AG08395 (cell line): ENCODE data around the gene SLC9A3.

Source experiments
- DNase-seq: peaks from one replicate; pipeline ENCODE4 v3.0.0; 2012; ENCODE audit warnings: mixed read lengths, low spot score

SLC9A3 gene

DNA sequence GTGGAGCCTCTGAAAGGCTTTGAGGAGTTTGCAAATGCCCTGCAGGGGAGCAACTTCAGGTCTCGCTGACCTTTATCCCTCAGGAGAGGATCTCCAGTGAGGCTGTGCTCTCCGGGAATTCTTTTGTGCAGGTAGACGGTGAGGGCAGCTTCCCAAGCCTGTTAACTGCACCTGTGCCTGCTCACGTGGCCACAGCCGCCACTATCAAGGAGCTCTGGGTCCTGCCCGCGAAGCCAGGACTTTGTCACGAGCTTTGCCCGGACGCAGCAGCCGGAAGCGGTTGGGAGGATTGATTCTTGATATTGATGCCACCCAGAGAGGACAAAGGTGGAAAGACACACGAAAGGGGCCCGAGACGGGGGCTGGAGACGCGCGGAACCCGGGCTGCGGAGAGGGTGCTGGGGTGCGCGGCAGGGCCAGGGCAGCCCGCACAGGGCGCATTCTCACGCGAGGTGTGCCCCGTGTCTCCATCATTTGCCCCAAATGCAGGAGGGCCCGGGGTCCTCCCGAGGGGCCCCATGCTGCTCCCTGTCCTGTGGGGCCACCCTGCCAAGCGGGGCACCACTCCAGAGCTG, 18.2 kb downstream of the SLC9A3 start:
- DNase-seq = no peak

DNA sequence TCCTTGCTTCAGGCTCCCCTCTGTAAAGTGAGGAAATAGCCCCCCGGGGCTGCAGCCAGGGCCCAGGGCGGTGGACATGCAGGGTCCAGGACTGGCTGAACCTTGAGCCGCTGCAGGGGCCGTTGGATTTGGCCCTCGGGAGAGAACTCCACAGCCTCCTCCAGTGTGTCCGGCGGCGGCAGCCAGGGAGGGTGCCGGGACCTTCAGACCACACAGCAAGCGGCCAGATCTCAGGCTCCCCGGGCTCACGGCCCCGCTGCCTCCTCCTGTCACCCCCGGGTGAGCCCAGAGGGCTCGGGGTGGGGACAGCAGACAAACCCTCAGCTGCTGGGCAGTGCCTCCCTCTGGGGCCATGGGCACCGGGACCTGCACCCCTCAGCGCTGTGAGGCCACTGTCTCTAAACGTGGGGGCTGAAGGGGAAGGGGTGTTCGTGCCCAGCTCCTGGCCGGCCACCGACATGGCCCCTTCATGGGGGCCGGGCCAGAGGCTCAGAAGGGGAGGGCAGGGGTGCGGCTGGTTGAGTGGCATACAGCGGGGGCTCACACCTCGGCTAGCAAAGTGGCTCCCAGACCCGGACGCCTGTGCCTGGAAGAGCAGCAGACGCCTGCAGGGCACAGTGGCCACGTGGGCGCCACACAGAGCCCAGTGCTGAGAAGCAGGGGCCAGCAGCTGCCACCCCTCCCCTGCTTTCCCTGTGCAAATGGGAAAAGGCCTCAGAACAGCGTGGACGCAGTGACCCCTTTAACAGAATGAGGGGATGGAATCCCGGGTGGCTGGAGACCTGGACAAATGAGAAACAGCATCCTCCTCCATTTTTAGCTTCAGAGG, 19.7 kb downstream of the SLC9A3 start:
- DNase-seq = no peak

DNA sequence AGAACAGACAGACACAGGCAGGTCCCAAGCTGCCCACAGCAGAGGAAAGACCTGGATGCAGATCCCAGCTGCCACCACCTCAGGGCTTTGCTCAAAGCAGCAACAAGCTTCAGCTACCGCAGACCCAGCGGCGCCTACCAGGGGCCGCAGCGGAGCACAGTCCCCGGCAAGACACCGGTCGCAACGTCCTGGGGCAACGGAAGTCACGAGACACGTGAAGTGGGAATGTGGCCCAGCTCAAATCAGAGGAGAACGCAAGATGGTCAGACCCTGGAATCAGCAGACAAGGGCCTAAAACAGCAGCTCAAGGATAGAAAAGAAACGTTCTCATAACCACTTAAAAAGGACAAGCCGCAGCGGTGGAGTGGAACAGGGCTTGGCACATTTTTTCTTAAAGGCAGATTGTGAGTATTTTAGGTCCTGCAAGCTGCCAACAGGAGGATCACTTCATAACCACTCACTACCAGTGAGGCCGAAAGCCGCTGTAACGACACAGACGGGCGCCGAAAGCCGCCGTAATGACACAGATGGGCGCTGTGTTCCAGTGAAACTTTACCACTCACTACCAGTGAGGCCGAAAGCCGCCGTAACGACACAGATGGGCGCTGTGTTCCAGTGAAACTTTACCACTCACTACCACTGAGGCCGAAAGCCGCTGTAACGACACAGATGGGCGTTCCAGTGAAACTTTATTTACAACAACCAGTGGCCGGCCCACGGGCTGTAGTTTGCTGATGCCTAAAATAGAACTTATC, 21.7 kb downstream of the SLC9A3 start:
- no peak for DNase-seq

DNA sequence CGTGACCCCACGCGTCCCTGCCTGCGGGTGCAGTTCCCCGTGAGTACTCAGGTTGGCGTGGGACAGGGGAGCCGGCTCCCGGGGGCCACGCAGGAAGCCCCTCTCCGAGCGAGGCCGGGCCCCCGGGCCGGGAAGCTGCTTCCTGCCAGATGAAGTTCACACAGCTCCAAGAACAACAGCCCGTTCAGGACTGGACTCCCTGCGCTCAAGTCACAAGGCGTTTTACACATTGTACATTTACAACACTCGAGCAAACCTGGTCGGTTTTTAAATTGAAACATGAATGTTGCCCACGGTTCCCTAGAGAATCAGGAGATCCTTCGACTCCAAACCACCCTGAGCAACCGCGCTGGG, 22.4 kb downstream of the SLC9A3 start:
- DNase-seq = no peak

DNA sequence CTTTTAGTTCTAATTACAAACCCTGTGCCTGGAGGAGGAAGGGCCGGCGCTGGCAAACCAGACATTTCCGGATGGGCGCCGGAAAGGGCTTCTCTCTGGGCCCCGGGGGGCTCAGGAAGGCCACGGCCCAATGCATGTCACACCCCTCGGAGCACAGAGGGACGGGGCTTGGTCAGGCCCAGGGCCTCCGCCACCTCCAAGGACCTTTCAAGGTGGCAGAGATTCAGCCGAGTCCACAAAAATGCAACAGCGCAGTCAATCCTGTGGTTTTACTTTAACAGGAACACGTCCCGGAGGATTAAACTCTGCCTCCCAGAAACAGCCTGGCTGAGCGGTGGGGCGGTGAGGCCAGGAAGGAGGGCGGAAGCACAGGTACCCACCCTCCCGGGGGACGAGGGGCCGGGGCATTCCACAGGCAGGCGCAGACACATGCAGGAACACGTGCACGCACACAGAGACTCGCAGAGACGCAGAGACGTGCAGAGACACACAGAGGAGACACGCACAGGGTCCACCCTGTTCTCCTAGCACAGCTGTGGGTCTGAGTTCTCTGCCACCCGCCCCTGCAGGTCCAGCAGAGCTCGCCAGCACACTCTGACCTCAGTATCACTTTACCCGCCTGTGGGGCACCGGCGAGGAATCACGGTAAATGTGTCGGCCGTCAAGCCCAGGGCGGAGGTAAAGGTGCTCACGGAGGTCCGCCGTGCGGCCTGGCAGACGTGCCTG, 23.0 kb downstream of the SLC9A3 start:
- no peak for DNase-seq

DNA sequence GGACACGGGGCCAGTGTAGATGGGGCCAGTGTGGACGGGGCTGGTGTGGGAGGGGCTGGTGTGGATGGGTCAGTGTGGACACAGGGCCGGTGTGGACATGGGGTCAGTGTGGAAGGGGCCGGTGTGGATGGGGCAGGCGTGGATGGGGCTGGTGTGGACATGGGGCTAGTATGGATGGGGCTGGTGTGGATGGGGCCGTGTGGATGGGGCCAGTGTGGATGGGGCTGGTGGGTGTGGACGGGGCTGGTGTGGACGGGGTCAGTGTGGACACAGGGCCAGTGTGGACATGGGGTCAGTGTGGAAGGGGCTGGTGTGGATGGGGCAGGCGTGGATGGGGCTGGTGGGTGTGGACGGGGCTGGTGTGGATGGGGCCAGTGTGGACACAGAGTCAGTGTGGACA, 23.8 kb downstream of the SLC9A3 start:
- DNase-seq = no peak

DNA sequence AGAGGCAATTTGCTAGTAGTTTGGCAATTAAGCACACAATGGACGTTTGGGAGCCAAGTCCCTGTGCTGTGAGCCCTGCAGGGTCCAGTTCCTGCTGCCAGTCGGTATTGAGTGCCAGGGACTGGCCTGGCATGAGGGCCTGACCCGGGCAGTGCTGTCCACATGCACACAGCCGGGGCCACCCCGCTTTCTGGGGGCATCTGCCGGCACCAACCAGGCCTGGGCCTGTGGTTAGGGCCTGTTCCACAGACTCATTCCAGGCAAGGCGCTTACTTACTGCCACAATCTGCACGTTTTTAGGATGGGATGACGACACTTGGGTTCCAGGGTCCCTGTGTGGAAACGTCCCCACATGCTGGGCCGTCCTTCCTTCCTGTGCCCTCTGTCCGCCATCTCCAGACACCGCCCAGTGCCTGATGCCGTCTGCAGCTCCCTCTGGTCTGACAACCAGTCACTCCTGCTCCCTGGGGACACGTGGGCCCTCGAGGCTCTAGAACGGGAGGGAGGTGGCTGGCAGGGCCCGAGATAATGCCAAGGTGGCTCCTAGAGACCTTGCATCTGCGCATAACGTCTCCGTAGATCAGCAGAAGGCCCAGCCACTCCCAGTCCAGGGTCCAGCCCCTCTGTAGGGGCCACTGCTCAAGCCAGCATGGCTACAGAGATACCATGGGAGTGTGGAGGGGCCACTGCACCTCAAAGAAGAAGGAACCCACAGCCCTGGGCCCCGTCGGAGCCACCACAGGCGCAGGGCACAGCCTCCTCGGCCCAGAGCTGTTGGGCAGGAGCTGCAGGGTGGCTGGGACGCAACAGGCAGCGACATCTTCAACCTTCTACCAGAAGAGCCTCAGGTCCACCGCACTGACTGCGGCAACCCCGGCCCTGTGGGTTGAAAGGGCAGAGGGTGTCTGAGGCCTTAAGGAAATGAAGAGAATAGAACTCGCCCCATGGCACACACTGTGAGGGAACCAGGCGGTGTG, 24.7 kb downstream of the SLC9A3 start:
- DNase-seq = no peak

DNA sequence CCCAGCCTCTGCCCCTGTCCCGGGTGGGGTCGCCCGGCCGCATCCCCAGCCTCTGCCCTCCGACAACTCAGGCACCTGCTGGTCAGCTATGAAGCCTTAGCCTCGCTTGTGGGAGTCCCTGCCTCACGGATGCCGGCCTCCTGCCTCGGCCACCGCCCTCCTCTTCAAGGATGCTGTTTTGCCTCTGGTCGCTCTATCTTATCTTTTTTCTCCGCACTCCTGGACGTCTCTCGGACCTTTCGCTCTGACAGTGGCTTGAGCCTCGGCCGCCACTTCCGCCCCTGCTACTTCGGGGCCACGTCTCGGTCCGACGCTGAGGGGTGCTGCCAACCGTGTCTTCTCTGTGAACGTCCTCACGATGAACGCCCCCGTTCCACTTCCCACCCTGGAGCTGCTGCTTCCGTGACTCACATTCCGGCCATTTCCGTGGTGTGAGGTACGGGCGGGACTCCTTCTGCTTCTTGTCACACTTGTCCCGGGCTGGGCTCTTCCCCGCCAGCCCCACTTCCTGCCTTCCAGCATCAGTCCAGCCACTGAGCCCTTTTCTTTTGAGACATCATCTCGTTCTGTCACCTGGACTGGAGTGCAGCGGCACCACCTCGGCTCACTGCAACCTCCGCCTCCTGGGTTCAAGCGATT, 26.3 kb downstream of the SLC9A3 start:
- DNase-seq = no peak

DNA sequence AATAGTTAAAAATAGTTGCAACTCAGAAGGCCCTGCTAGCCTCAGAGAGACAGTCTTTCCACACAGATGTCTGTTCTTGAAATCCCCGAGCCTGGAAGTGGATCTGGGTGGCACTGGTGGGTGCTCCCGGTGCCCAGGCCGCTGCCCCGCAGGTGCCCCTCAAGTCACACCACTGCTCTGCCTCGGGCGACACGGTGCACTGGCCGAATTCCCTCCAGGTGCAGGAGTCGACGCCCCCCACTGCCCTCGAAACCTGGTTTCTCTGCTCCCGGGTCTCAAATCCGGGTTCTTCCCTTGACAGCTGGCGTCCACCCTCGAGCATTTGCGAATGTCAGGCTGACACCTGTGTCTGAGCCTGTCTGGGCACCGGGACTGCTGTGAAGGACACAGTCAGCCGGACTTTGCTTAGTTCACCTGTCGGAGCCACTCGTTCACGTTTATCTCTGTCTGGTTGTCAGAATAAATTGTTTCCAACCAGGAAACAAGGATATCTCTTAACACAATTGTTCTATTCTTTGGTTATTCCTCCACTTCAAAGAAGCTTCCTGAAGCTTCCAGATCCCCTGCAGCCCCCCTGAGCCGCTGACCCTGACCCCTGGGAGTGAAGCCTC, 27.1 kb downstream of the SLC9A3 start:
- no peak for DNase-seq

DNA sequence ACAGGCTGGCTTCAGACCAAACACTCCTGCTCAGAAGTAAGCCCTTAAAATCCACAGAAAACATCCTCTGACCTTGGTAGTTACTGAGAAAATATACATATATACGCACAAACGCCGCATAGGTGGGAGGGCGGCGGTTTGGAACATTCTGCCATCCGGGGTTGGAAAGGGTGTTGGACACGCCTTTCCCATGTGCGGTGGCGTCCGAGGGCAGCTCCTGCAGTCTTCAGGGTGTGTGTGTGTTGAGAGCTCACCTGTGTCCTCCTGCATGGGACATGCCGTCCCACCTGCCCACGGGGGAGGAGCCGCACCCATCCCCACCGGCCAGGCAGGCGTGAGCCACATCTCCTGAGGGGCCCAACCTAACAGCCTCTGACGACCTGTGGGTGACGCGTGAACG, 28.2 kb downstream of the SLC9A3 start:
- no peak for DNase-seq

DNA sequence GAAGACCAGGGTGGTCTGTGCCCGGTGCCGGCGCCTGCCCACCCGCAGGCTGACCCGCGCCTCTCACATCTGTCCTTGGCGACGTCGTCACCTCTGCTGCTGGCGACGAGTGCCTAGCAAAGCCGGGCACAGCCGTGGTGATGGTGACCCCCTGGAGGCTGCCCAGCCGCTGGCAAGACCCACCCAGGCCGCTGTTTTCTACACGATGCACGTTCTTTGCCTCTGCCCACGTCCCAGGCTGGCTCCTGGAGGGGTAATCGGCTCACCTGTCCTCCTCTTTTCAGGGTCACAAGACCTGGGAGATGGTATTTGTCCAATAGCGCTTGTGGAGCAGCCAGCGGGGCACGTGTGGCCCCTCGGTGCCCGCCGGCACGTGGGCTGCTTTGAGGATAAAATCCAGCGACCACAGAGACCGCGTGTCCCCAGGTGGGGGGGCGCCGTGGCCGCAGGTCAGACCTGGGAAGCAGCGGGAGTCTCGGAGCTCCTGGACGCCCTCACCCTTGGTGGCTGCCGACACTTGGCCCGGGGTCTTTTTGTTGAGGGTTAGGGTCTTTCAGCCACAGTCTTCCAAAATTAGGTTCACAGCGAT, 29.5 kb downstream of the SLC9A3 start:
- DNase-seq = no peak

DNA sequence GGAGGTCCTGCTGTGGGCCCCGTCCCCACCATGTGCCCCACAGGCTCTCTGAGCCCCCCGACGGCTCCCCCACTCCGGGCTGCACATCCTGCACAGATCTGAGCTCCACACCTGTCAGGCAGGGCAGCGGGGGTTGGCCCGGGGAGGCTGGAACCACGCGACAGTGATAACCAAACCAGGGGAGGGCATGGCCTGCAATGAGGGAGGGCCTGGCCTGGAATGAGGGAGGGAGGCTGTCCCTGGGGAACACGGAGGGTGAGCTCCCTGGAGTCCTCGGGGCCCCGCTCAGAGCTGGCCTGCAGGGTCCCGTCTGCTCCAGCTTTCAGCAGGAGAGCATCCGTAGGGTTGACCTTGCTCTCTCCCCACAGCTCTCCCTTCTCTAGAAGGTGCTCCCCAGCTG, 30.5 kb downstream of the SLC9A3 start:
- no peak for DNase-seq

DNA sequence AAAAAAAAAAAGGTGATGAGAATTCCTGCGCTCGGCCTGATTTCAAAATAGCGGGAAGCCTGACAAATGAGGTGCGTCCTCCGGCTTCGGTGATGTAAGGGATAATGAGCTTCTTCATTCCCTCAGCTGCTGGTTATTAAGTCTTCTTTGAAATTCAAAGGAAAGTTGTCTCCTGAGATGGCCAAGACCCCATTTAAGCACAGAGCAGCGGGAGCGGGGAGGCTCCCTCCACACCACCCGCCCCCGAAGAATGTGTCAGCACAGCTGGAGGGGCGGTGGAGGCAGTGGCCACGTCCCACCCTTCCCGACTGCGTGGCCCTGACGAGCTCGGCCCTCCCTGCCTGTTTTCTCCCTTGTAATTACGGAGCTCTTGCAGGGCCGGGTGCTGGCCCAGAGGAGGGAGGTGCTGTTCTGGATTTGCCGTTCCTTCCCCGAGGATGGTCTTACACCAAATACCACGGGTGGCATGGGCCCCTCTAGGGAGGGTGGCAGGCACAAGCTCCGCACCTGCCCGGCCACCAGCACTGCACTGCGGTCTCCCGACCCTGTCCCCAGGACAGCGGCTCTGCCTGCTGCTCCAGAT, 31.0 kb downstream of the SLC9A3 start:
- peak; percentile 30 for DNase-seq

DNA sequence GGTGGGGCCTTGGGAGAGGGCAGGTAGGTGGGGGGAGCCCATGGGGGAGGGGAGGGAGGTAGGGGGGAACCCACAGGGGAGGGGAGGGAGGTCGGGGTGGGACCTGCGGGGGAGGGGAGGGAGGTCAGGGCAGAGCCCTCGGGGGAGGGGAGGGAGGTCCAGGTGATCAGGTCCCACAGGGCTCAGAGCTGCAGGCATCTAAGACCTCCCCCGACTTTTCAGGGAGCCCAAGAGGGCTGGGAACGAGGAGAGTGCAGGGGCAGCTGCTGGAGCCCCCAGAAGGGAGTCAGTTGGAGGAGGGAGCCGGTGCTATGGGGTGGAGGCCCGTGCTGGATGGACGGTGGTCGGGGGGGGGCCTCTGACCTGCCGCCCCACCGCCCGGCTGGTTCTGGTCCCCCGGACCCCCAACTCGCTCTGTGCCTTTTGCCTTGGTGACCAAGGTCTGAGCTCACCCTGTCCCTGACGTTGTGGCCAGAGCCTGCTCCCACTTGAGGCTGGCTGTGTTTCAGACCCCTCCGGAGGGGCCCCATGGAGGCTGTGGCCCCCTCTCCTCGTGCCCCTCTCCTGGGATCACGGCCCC, 31.8 kb downstream of the SLC9A3 start:
- no peak for DNase-seq

DNA sequence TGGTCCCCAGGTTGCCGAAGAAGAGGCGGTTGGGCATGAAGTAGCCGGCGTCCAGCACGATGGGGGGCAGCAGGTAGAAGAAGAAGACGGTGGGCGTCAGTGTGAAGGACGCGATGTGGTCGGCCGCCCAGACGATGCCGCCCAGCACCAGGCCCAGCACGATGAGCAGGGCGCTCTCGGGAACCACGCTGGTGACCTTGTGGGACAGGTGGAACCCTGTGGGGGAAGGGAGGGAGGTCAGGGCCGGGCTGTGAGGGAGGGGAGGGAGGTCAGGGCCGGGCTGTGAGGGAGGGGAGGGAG, 32.4 kb downstream of the SLC9A3 start:
- no peak for DNase-seq

DNA sequence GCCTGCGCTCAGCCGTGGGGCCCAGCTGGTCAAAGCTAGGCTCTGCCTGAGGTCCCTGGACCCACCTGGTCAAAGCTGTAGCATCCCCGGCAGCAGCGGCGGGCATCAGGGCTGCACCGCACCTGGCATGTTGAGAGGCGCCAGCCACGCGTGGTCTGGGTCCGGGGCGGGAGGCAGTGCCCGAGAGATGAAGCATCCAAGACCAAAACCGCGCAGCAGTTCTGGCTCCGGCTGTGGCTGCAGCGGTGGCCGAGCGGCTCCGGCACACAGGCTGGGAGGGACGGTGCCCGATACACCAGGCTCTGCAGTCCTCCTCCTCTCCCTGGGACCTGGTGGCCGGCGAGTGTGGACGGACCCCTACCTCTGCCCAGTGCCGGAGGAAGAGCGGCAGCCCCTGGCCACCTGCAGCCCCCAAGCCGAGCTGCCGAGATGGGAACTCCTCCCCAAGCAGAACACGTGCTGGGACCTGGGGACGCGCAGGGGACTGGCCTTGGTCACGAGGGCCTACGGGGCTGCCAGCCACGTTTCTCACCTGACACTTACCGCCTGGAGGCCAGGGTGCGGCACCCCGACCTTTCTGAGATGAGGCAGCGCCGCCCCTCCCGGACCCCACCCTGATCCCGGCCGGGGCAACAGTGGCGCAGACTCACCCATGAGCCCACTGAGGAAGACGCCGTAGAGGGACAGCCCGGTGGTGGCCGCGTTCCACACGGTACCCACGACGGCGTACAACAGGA, 33.0 kb downstream of the SLC9A3 start:
- DNase-seq = no peak

DNA sequence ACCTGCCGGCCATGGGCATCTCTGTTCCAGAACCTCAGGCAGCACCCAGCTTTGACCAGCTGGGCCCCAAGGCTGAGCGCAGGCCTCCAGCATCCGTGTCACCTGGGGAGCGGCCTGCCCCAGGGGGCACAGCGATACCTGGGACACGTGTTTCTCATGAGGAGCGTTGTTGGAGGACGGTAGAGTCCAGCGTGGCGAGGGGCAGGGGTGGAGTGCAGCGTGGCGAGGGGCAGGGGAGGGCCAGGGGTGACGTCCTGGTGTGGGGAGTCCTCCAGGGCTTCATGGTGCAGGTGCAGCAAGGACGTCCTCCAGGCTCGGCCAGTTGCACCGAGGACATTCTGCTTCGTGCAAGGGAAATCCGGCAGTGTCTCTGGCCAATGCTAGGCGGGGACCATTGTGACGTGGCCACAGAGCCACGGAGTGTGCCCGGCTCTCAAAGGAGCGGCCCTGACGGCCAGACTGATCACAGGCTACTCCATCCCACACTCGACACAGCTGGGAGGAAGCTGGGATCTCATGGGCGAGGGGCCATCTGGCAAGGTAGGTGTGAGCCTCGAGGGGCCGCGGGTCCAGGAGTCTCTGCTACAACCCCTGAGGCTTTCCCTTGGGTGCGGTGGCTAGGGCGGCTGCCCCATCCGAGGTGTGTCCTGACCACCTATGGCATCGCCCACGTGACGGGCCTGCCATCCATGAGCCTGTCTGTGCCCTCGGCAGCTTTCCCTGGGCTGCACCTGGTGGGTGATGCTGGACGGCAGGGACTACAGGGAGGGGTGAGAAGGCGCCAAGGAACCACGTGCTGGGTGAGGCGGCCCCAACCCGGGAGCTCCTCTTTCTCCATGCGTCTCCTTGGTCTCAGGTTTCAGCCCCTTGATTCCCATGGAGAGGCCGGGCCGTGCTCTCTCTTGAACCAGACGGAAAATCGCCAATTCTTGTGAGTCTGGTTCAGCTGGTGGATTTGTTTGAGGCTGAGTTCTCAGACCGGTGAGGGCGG, 33.8 kb downstream of the SLC9A3 start:
- no peak for DNase-seq

DNA sequence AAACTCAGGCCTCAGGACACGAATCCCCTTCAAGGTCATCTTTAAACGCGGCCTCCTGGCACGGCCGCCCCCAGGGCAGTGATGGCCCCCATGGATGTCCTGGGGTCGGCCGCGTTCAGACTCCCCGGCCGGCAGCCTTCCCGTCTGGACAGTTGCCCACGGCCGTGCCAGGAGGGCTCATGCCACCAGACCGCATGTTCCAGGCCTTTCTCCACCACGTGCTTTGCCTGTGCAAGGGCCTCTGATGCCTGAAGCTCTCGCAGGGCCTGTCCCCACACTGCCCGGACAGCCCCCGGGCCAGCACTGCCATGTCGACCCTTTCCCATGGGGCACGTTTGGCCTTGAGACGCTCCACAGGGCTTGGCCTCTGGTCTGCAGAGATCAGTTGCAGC, 34.6 kb downstream of the SLC9A3 start:
- no peak for DNase-seq
